Measurements from ENCODE around the gene SREBF1. TPM values are rescaled to one million over a fixed set of nuclear protein-coding genes. Genes with fewer than 3 reads are reported as not detected.

The SREBF1 gene
- total and polyA plus RNA-seq, 2 of the 8 experiments (the other 6 are each of a cell fraction or from before 2014, with no cell fraction given) = 28.6 to 70.8 TPM

- Histone ChIP-seq H3K4me3 (ENCODE audit: extremely low read depth in 1 of 4, insufficient read depth in 2 of 4, low read depth in 3 of 4, low read length in 4 of 4) (no peak overlapping the region), H4K20me1 (replicated peaks in 1 of 2; ENCODE audit: control insufficient read depth in 1 of 2, insufficient read depth in 2 of 2, low read length in 2 of 2) (no peaks in the 10 kb centered on the region), H2BK15ac (ENCODE audit: low read length) (no peak overlapping the region), H3K9ac (replicated peaks in 1 of 4; ENCODE audit: extremely low read depth in 1 of 4, low read depth in 3 of 4, low read length in 3 of 4) (no peak overlapping the region), H3K56ac (replicated peaks; ENCODE audit: insufficient read length, low read depth, low read length) (no peak overlapping the region), H3K79me2 (ENCODE audit: control insufficient read depth in 1 of 2, insufficient read depth in 2 of 2, low read length in 2 of 2) (no peaks in the 10 kb centered on the region), H3K27ac (ENCODE audit: low read depth, low read length) (no peak overlapping the region), H3K9me3 (ENCODE audit: insufficient read depth in 2 of 2, low read depth in 1 of 2, low read length in 1 of 2) (no peaks in the 10 kb centered on the region), H2BK5ac (ENCODE audit: low read depth, low read length) (no peak overlapping the region), H3K4me1 (replicated peaks in 1 of 4; ENCODE audit: control insufficient read depth in 3 of 4, insufficient read depth in 4 of 4, low read length in 3 of 4) (peaks cover 0 to 9% (median 6%) of the 10 kb centered on the region in 4 experiments; a peak in 5 of 7 replicates), H3K23ac (ENCODE audit: insufficient read length) (no peak overlapping the region), H3K14ac (ENCODE audit: insufficient read length) (no peak overlapping the region), H2BK120ac (replicated peaks; ENCODE audit: low read depth, low read length) (no peak overlapping the region), H2AFZ (ENCODE audit: low read length) (no peak overlapping the region), H4K8ac (ENCODE audit: extremely low read depth, insufficient read depth, low read length) (no peak overlapping the region; the same call in 1 of the 2 replicates), H3K36me3 (ENCODE audit: control insufficient read depth in 2 of 4, insufficient read depth in 4 of 4, low read length in 3 of 4) (no peaks in the 10 kb centered on the region), H3K23me2 (ENCODE audit: low read depth, low read length) (no peaks in the 10 kb centered on the region), H3K4ac (replicated peaks; ENCODE audit: insufficient read length, low read depth, low read length) (no peak overlapping the region), H4K5ac (ENCODE audit: insufficient read length, low read depth, low read length) (no peak overlapping the region), H2BK20ac (ENCODE audit: low read length) (no peak overlapping the region), H3K4me2 (ENCODE audit: insufficient read depth in 1 of 2, low read depth in 2 of 2, low read length in 2 of 2) (no peak overlapping the region), H4K91ac (replicated peaks; ENCODE audit: insufficient read length, low read length) (no peak overlapping the region), H3K18ac (ENCODE audit: extremely low read depth, low read length) (no peak overlapping the region), H2BK12ac (ENCODE audit: low read depth, low read length) (no peak overlapping the region), H3K27me3 (replicated peaks in 1 of 4; ENCODE audit: control insufficient read depth in 3 of 4, extremely low read depth in 1 of 4, insufficient read depth in 3 of 4, low read length in 3 of 4) (peaks cover 0 to 2% (median 0%) of the 10 kb centered on the region in 4 experiments; a peak in 2 of 7 replicates), H2AK5ac (ENCODE audit: low read depth, low read length) (no peak overlapping the region), H3K79me1 (ENCODE audit: low read depth, low read length) (no peaks in the 10 kb centered on the region)
- TF ChIP-seq CBX8 (IDR thresholded peaks at IDR 0.05; ENCODE audit: borderline replicate concordance, low read depth, low read length) (no peak), TBP (IDR thresholded peaks at IDR 0.05; ENCODE audit: low read depth, low read length) (no peak), ASH2L (IDR thresholded peaks at IDR 0.05; ENCODE audit: low read length) (no peak), E2F6 (IDR thresholded peaks at IDR 0.05) (no peak), HDAC2 (IDR thresholded peaks at IDR 0.05; ENCODE audit: borderline replicate concordance in 1 of 2, low read depth in 2 of 2, low read length in 2 of 2) (no peak), FOSL1 (IDR thresholded peaks at IDR 0.05; ENCODE audit: insufficient read depth, low read depth, low read length) (no peak), EP300 (IDR thresholded peaks at IDR 0.05; ENCODE audit: borderline replicate concordance in 1 of 2, low read depth in 2 of 2, low read length in 2 of 2) (no peak), SP2 (IDR thresholded peaks at IDR 0.05; ENCODE audit: low read length) (no peak), GABPA (IDR thresholded peaks at IDR 0.05; ENCODE audit: borderline replicate concordance, insufficient read depth, low read length) (no peak), ATF3 (IDR thresholded peaks at IDR 0.05; ENCODE audit: insufficient read depth, low read depth, low read length) (no peak)
- ChIA-PET CTCF (ENCODE audit: partially characterized antibody) (interaction anchor here (0.9 to 2.5 kb wide), 7 partner anchors 9 to 122 kb away, joined by 3 to 7 read pairs (median 4); no protein-coding TSS in a partner anchor), POLR2A (ENCODE audit: partially characterized antibody) (interaction anchor here (0.7 to 1.7 kb wide), 4 partner anchors 10 to 87 kb away, joined by 3 to 4 read pairs (median 3); partner anchors contain the start of gene SREBF1)
- DNase-seq (ENCODE audit: low read depth in 1 of 2, low spot score in 2 of 2) = no peak
- 86% methylated on average over 7 of the region's 7 CpGs; no CpG with 5 or more reads in 1 of the 2 experiments for WGBS, 2 experiments (ENCODE audit: extremely low coverage in 1 of 2, insufficient coverage in 1 of 2, insufficient read length in 1 of 2, insufficient replicate concordance in 2 of 2, low coverage in 1 of 2, low lambda C conversion rate in 2 of 2, missing lambda C conversion rate in 1 of 2)
- no peak for FAIRE-seq
Observed at GRCh38 chr17:17767154-17767869, 69.5 kb downstream of the SREBF1 start.
